HepG2 (cell line): ENCODE results near the gene BRMS1. TPM values are rescaled to one million over a fixed set of nuclear protein-coding genes. Genes with fewer than 3 reads are reported as not detected.
A peak's percentile ranks its signal among the peaks of the same experiment; 100 is the strongest.

Source experiments
- ATAC-seq: fragments of 200-7000 bp; cut with Tn5 transposase; 3 replicates; pipeline ENCODE4 v1.9.1; 2020; ENCODE audit warnings: mild to moderate bottlenecking, moderate library complexity
- BruUV-seq: library from RNA; stranded (reverse); fragments of 400-500 nt; replicated peaks from 2 replicates; lab custom pipeline; 2021; lab: Mats Ljungman, UMichigan
- CTCF ChIA-PET: fragments of 300-600 bp; formaldehyde crosslinking; extraction: SDS; loops from one replicate; lab custom pipeline; 2021; ENCODE audit warnings: low total read pairs, inconsistent platforms, low intra/inter-chr PET ratio; lab: Yijun Ruan, JAX
- POLR2A ChIA-PET: fragments of 350-600 bp; sonication (Branson Sonifier 250); formaldehyde crosslinking; loops from one replicate; lab custom pipeline; 2020; ENCODE audit warnings: antibody characterized with exemption, inconsistent platforms; lab: Yijun Ruan, JAX
- DNase-seq: peaks from one replicate; pipeline ENCODE4 v3.0.0-alpha.2; 2015; ENCODE audit warnings: low spot score
- FAIRE-seq: peaks from 3 replicates; lab custom pipeline; 2011; peaks lifted over from hg19 to GRCh38; lab: Jason Lieb, UNC
- H2AFZ ChIP-seq: one replicate; pipeline ENCODE4 v1.6.1; 2011; ENCODE audit warnings: low read length, inconsistent platforms
- H3K27ac ChIP-seq: fragments of 300-600 bp; 3 replicates; pipeline ENCODE4 v1.8.0; 2011; ENCODE audit warnings: mixed run types, mild to moderate bottlenecking, mixed read lengths, low read length, inconsistent platforms; ENCODE audit not compliant: insufficient read depth; ENCODE audit errors: extremely low read length
- H3K27me3 ChIP-seq, 2 experiments: fragments of 200-600 bp in 1 of 2; 2 replicates in 1 of 2; 3 replicates in 1 of 2; pipeline versions ENCODE4 v1.6.0 to v1.8.0; 2011; ENCODE audit warnings: low read length in 2 of 2, mild to moderate bottlenecking in 2 of 2, moderate library complexity in 2 of 2, inconsistent platforms in 1 of 2; ENCODE audit not compliant: insufficient read depth in 2 of 2, control insufficient read depth in 1 of 2
- H3K36me3 ChIP-seq, 2 experiments: fragments of 200-600 bp in 1 of 2; replicated peaks in 1 of 2; 2 replicates in 1 of 2; 3 replicates in 1 of 2; pipeline versions ENCODE4 v1.5.1 to v1.8.0; 2011; ENCODE audit warnings: low read length in 2 of 2, inconsistent platforms in 1 of 2; ENCODE audit not compliant: insufficient read depth in 2 of 2, control insufficient read depth in 1 of 2
- H3K4me1 ChIP-seq: 2 replicates; pipeline ENCODE4 v1.5.1; 2012; ENCODE audit warnings: low read length, inconsistent platforms; ENCODE audit not compliant: insufficient read depth
- H3K4me2 ChIP-seq: 2 replicates; pipeline ENCODE4 v1.6.0; 2011; ENCODE audit warnings: low read depth, low read length, inconsistent platforms
- H3K4me3 ChIP-seq, 3 experiments: fragments of 200-600 bp in 1 of 3; sonication (generic), shearing (Covaris generic) in 1 of 3; replicated peaks in 1 of 3; 2 replicates each; pipeline ENCODE4 v1.5.1; 2011 to 2016; ENCODE audit warnings: low read length in 3 of 3, inconsistent platforms in 2 of 3, low read depth in 2 of 3, mild to moderate bottlenecking in 2 of 3, control low read depth in 1 of 3, mixed read lengths in 1 of 3; ENCODE audit not compliant: insufficient read depth in 1 of 3
- H3K79me2 ChIP-seq: one replicate; pipeline ENCODE4 v1.6.1; 2011; ENCODE audit warnings: low read length, inconsistent platforms; ENCODE audit not compliant: insufficient read depth
- H3K9ac ChIP-seq: 2 replicates; pipeline ENCODE4 v1.6.0; 2011; ENCODE audit warnings: mild to moderate bottlenecking, low read depth, low read length, inconsistent platforms; ENCODE audit not compliant: insufficient read depth
- H3K9me3 ChIP-seq: 2 replicates; pipeline ENCODE4 v1.5.1; 2012; ENCODE audit warnings: mild to moderate bottlenecking, low read length
- H4K20me1 ChIP-seq: 2 replicates; pipeline ENCODE4 v1.6.0; 2011; ENCODE audit warnings: inconsistent platforms, mild to moderate bottlenecking, low read length, moderate library complexity; ENCODE audit not compliant: insufficient read depth
- ATF1 ChIP-seq: IDR thresholded peaks from 2 replicates; pipeline ENCODE4 v1.6.1; 2016; ENCODE audit warnings: mild to moderate bottlenecking, control low read depth
- HNRNPLL ChIP-seq: fragments of 200-400 bp; formaldehyde crosslinking; IDR thresholded peaks from 2 replicates; pipeline ENCODE4 v1.6.1; 2017; ENCODE audit warnings: mild to moderate bottlenecking, low read depth, low read length; ENCODE audit not compliant: poor library complexity, severe bottlenecking
- HOXA5 ChIP-seq: sonication (generic); formaldehyde crosslinking; IDR thresholded peaks from 2 replicates; pipeline ENCODE4 v1.4.0; 2020; ENCODE audit warnings: missing genetic modification reagents
- KLF11 ChIP-seq: IDR thresholded peaks from 2 replicates; pipeline ENCODE4 v1.6.1; 2016; ENCODE audit warnings: missing compliant biosample characterization
- MXD3 ChIP-seq: IDR thresholded peaks from 2 replicates; pipeline ENCODE4 v1.6.1; 2016; ENCODE audit warnings: mild to moderate bottlenecking, missing biosample characterization, missing genetic modification reagents
- NR2C2 ChIP-seq: sonication (generic); formaldehyde crosslinking; IDR thresholded peaks from 2 replicates; pipeline ENCODE4 v1.4.0; 2020; ENCODE audit warnings: missing genetic modification reagents, mild to moderate bottlenecking, moderate library complexity, borderline replicate concordance
- NR2F6 ChIP-seq, 2 experiments: IDR thresholded peaks; 2 replicates each; pipeline ENCODE4 v1.6.1; 2016; ENCODE audit warnings: antibody characterized with exemption in 1 of 2, mild to moderate bottlenecking in 1 of 2
- POLR2A ChIP-seq, 2 experiments: IDR thresholded peaks; 2 replicates each; pipeline ENCODE4 v1.6.1; 2011; ENCODE audit warnings: low read depth in 2 of 2, low read length in 2 of 2, mild to moderate bottlenecking in 1 of 2, moderate library complexity in 1 of 2; ENCODE audit not compliant: insufficient read depth in 1 of 2
- RXRA ChIP-seq: sonication (generic); formaldehyde crosslinking; IDR thresholded peaks from 2 replicates; pipeline ENCODE4 v1.5.1; 2020; ENCODE audit warnings: missing genetic modification reagents
- RXRB ChIP-seq: IDR thresholded peaks from 2 replicates; pipeline ENCODE4 v1.6.1; 2016; ENCODE audit warnings: borderline replicate concordance, missing genetic modification reagents, missing compliant biosample characterization
- TCF12 ChIP-seq, 2 experiments: fragments of 450-650 bp in 1 of 2; sonication (generic) in 1 of 2; formaldehyde crosslinking in 1 of 2; IDR thresholded peaks; 2 replicates each; pipeline versions ENCODE4 v1.6.1 to v1.8.0; 2017 to 2022; ENCODE audit warnings: antibody characterized with exemption in 1 of 2, mild to moderate bottlenecking in 1 of 2, missing genetic modification reagents in 1 of 2, moderate library complexity in 1 of 2
- ZBTB33 ChIP-seq: sonication (generic); formaldehyde crosslinking; IDR thresholded peaks from 2 replicates; pipeline ENCODE4 v1.4.0; 2020; ENCODE audit warnings: missing genetic modification reagents
- ZFP91 ChIP-seq: sonication (generic); formaldehyde crosslinking; IDR thresholded peaks from 2 replicates; pipeline ENCODE4 v1.9.0; 2022; ENCODE audit warnings: missing genetic modification reagents, mild to moderate bottlenecking, borderline replicate concordance
- ZMYM2 ChIP-seq: sonication (generic); formaldehyde crosslinking; IDR thresholded peaks from 2 replicates; pipeline ENCODE4 v1.8.0; 2022; ENCODE audit warnings: mild to moderate bottlenecking, missing genetic modification reagents
- ZNF225 ChIP-seq: sonication (generic); formaldehyde crosslinking; IDR thresholded peaks from 2 replicates; pipeline ENCODE4 v1.4.0; 2020; ENCODE audit warnings: mild to moderate bottlenecking, missing genetic modification reagents
- ZNF451 ChIP-seq: sonication (generic); formaldehyde crosslinking; IDR thresholded peaks from 2 replicates; pipeline ENCODE4 v1.5.0; 2020; ENCODE audit warnings: mild to moderate bottlenecking, missing genetic modification reagents
- ZNF574 ChIP-seq: sonication (generic); formaldehyde crosslinking; IDR thresholded peaks from 2 replicates; pipeline ENCODE4 v1.4.0; 2020; ENCODE audit warnings: missing genetic modification reagents
- WGBS: methylation state at CpG from one replicate; pipeline ENCODE4 v1.1.6; 2017; ENCODE audit warnings: low lambda C conversion rate; 5-methylcytosine and 5-hydroxymethylcytosine counted together
- in situ Hi-C: cut with HindIII; loops from 2 replicates; pipeline ENCODE4 v1.10.0; 2017; ENCODE audit warnings: low pct_unique_long_range_greater_than_20kb; ENCODE audit not compliant: extremely low pct_ligation_motif_present
- intact Hi-C: fragments of 100-400 bp; cut with micrococcal nuclease; formaldehyde crosslinking; loops from one replicate; pipeline ENCODE4 v1.10.0; 2022; ENCODE audit not compliant: unreplicated experiment
- polyA plus RNA-seq, 8 experiments: library from polyadenylated mRNA; depleted of rRNA in 3 of 8; stranded (reverse) in 7 of 8; unstranded in 1 of 8; fragments of >200 nt; fragmentation: Illumina TruSeq in 4 of 8; extraction: Trizol in 4 of 8; gene quantifications; 2 replicates each; pipeline versions ENCODE4 v1.2.1 to v1.2.3, GENCODE V29; 2011 to 2016; ENCODE audit warnings: low read depth in 4 of 8, missing spikeins in 1 of 8, mixed read lengths in 1 of 8; ENCODE audit not compliant: insufficient read depth in 1 of 8
- total RNA-seq, 5 experiments: library from RNA; depleted of rRNA; stranded (reverse); fragments of >200 nt; fragmentation: Illumina TruSeq; extraction: Trizol; gene quantifications; 2 replicates each; pipeline ENCODE4 v1.2.3, GENCODE V29; 2016; ENCODE audit warnings: low read depth in 1 of 5

The BRMS1 gene
- total and polyA plus RNA-seq, 2 of the 13 experiments (the other 11 are each of a cell fraction or from before 2014, with no cell fraction given) = 15.8 to 55.7 TPM

GRCh38 chr11:66315921-66316811 lies 28.7 kb downstream of the BRMS1 start:
- Histone ChIP-seq H2AFZ (no peak overlapping the region), H3K4me1 (peaks cover 45% of the 10 kb centered on the region), H3K79me2 (no peaks in the 10 kb centered on the region), H3K27me3 (no peaks in the 10 kb centered on the region), H3K36me3 (no peaks in the 10 kb centered on the region), H3K9ac (no peak overlapping the region), H4K20me1 (no peaks in the 10 kb centered on the region), H3K4me2 (no peak overlapping the region; the same call in 1 of the 2 replicates), H3K27ac (no peak overlapping the region), H3K9me3 (no peaks in the 10 kb centered on the region), H3K4me3 (no peak overlapping the region)
- in situ Hi-C loops = no loop called here
- no peak for ATAC-seq
- 79% methylated on average over 24 of the region's 52 CpGs for WGBS
- BruUV-seq = no TSS peak
- ChIA-PET CTCF (no interaction called here), POLR2A (interaction anchor here (0.8 to 3.7 kb wide), 5 partner anchors 11 to 35 kb away, joined by 5 to 28 read pairs (median 9); partner anchors contain the start of genes BRMS1, RIN1 and YIF1A)
- no peak for DNase-seq
- FAIRE-seq = no peak
- intact Hi-C loops = loop anchor here (10.0 kb wide), 1 partner anchor 69 kb away; no protein-coding TSS in a partner anchor
- no peak for TF ChIP-seq ZNF574 (CRISPR knock-in tag)
- no peak for TF ChIP-seq ZNF451 (CRISPR knock-in tag)
- no peak for TF ChIP-seq RXRB
- TF ChIP-seq NR2F6 (IDR thresholded peaks at IDR 0.05) = no peak
- TF ChIP-seq NR2F6 (CRISPR knock-in tag; IDR thresholded peaks at IDR 0.05) = no peak
- no peak for TF ChIP-seq ATF1 (CRISPR knock-in tag)
- TF ChIP-seq TCF12 (IDR thresholded peaks at IDR 0.05) = no peak
- TF ChIP-seq TCF12 (CRISPR knock-in tag; IDR thresholded peaks at IDR 0.05) = no peak
- 0 out of 2 replicates have a peak, but pooled peaks have one; percentile 1 for TF ChIP-seq RXRA
- no peak for TF ChIP-seq KLF11 (CRISPR knock-in tag)
- TF ChIP-seq ZNF225 (CRISPR knock-in tag) = no peak
- TF ChIP-seq HNRNPLL = no peak
- no peak for TF ChIP-seq HOXA5 (CRISPR knock-in tag)
- no peak for TF ChIP-seq POLR2A (IDR thresholded peaks at IDR 0.05; ENCODE audit: insufficient read depth in 1 of 2, low read depth in 2 of 2, low read length in 2 of 2)
- TF ChIP-seq NR2C2 (CRISPR knock-in tag) = no peak
- peak; percentile 7; the same call in 1 of the 2 replicates for TF ChIP-seq ZBTB33 (CRISPR knock-in tag)
- no peak for TF ChIP-seq ZMYM2
- TF ChIP-seq ZFP91 (CRISPR knock-in tag) = 0 out of 2 replicates have a peak, but pooled peaks have one; percentile 9
- no peak for TF ChIP-seq MXD3 (CRISPR knock-in tag)
